IMR-90 (cell line): Measurements from ENCODE around the gene PDLIM1. TPM values are rescaled to one million over a fixed set of nuclear protein-coding genes. Genes with fewer than 3 reads are reported as not detected.

Experiments
- ATAC-seq: fragments of 200-7000 bp; cut with Tn5 transposase; 2 replicates; pipeline ENCODE4 v1.9.1; 2020; ENCODE audit warnings: low read depth, mild to moderate bottlenecking, moderate library complexity
- BruUV-seq: library from RNA; stranded (reverse); fragments of 400-500 nt; replicated peaks from 2 replicates; lab custom pipeline; 2021; lab: Mats Ljungman, UMichigan
- CTCF ChIA-PET: fragments of 300-600 bp; formaldehyde crosslinking; extraction: SDS; loops from one replicate; lab custom pipeline; 2021; ENCODE audit warnings: antibody characterized with exemption; lab: Yijun Ruan, JAX
- POLR2A ChIA-PET: fragments of 300-600 bp; sonication (Branson Sonifier 250); formaldehyde crosslinking; loops from one replicate; lab custom pipeline; 2022; ENCODE audit warnings: antibody characterized with exemption; ENCODE audit not compliant: unreplicated experiment; lab: Charles Lee
- DNase-seq: peaks from one replicate; pipeline ENCODE4 v3.0.0; 2013
- H2AFZ ChIP-seq: replicated peaks from 2 replicates; pipeline ENCODE3; 2013; ENCODE audit warnings: low read length, mild to moderate bottlenecking; ENCODE audit not compliant: poor library complexity
- H2AK5ac ChIP-seq: 2 replicates; pipeline ENCODE4 v1.6.1; 2013; ENCODE audit warnings: low read depth, low read length, inconsistent platforms
- H2AK9ac ChIP-seq: replicated peaks from 2 replicates; pipeline ENCODE3; 2013; ENCODE audit warnings: mild to moderate bottlenecking, low read depth, low read length, moderate library complexity; ENCODE audit not compliant: poor library complexity
- H2BK120ac ChIP-seq: 2 replicates; pipeline ENCODE4 v1.6.1; 2013; ENCODE audit warnings: low read depth, low read length, inconsistent platforms
- H2BK15ac ChIP-seq: 3 replicates; pipeline ENCODE4 v1.6.1; 2013; ENCODE audit warnings: low read depth, low read length, inconsistent platforms
- H2BK20ac ChIP-seq: 2 replicates; pipeline ENCODE4 v1.6.1; 2013; ENCODE audit warnings: low read depth, mild to moderate bottlenecking, inconsistent platforms, low read length, moderate library complexity
- H2BK5ac ChIP-seq: 2 replicates; pipeline ENCODE4 v1.6.1; 2013; ENCODE audit warnings: mild to moderate bottlenecking, low read depth, low read length, inconsistent platforms; ENCODE audit not compliant: poor library complexity, severe bottlenecking
- H3K14ac ChIP-seq: replicated peaks from 2 replicates; pipeline ENCODE4 v1.6.1; 2013; ENCODE audit warnings: low read depth, low read length, inconsistent platforms
- H3K18ac ChIP-seq: 2 replicates; pipeline ENCODE4 v1.6.1; 2013; ENCODE audit warnings: low read depth, low read length, control low read depth
- H3K23ac ChIP-seq: 2 replicates; pipeline ENCODE4 v1.6.1; 2013; ENCODE audit warnings: low read depth, low read length, inconsistent platforms
- H3K27ac ChIP-seq: 2 replicates; pipeline ENCODE4 v1.5.1; 2013; ENCODE audit warnings: mild to moderate bottlenecking, control low read depth, low read length; ENCODE audit not compliant: insufficient read depth
- H3K27me3 ChIP-seq: 2 replicates; pipeline ENCODE4 v1.6.1; 2013; ENCODE audit warnings: low read length; ENCODE audit not compliant: control insufficient read depth, insufficient read depth
- H3K36me3 ChIP-seq: 2 replicates; pipeline ENCODE4 v1.6.1; 2013; ENCODE audit warnings: low read length, mixed read lengths; ENCODE audit not compliant: control insufficient read depth, insufficient read depth
- H3K4ac ChIP-seq: 2 replicates; pipeline ENCODE4 v1.6.1; 2013; ENCODE audit warnings: low read depth, low read length, inconsistent platforms
- H3K4me1 ChIP-seq: 2 replicates; pipeline ENCODE4 v1.6.1; 2013; ENCODE audit warnings: low read length, mixed read lengths; ENCODE audit not compliant: control insufficient read depth, insufficient read depth
- H3K4me2 ChIP-seq: 2 replicates; pipeline ENCODE4 v1.6.1; 2013; ENCODE audit warnings: low read depth, mild to moderate bottlenecking, control low read depth, low read length, moderate library complexity
- H3K4me3 ChIP-seq: 2 replicates; pipeline ENCODE4 v1.5.1; 2013; ENCODE audit warnings: low read depth, mild to moderate bottlenecking, control low read depth, low read length, moderate library complexity; ENCODE audit not compliant: insufficient read depth
- H3K56ac ChIP-seq: 2 replicates; pipeline ENCODE4 v1.6.1; 2013; ENCODE audit warnings: low read length, inconsistent platforms; ENCODE audit not compliant: insufficient read depth; ENCODE audit errors: extremely low read depth
- H3K79me1 ChIP-seq, 2 experiments: 2 replicates each; pipeline ENCODE4 v1.6.1; 2013; ENCODE audit warnings: low read length in 2 of 2, inconsistent platforms in 1 of 2, low read depth in 1 of 2
- H3K9ac ChIP-seq: 2 replicates; pipeline ENCODE4 v1.6.1; 2013; ENCODE audit warnings: low read depth, low read length, control low read depth
- H3K9me1 ChIP-seq: 2 replicates; pipeline ENCODE4 v1.6.1; 2013; ENCODE audit warnings: low read length, inconsistent platforms; ENCODE audit not compliant: insufficient read depth
- H3K9me3 ChIP-seq: 2 replicates; pipeline ENCODE4 v1.6.1; 2013; ENCODE audit warnings: low read length; ENCODE audit not compliant: control insufficient read depth, insufficient read depth
- H4K20me1 ChIP-seq: 2 replicates; pipeline ENCODE4 v1.6.1; 2013; ENCODE audit warnings: low read length, inconsistent platforms; ENCODE audit not compliant: insufficient read depth
- H4K5ac ChIP-seq: 2 replicates; pipeline ENCODE4 v1.6.1; 2013; ENCODE audit warnings: mild to moderate bottlenecking, low read depth, low read length, control low read depth
- H4K8ac ChIP-seq, 2 experiments: 2 replicates each; pipeline ENCODE4 v1.6.1; 2013; ENCODE audit warnings: low read depth in 2 of 2, low read length in 2 of 2, control low read depth in 1 of 2, inconsistent platforms in 1 of 2
- H4K91ac ChIP-seq: 2 replicates; pipeline ENCODE4 v1.6.1; 2013; ENCODE audit warnings: low read depth, low read length, inconsistent platforms; ENCODE audit not compliant: insufficient read depth
- CTCF ChIP-seq: conservative IDR thresholded peaks from 2 replicates; pipeline ENCODE4 v1.5.1; 2012; ENCODE audit warnings: mild to moderate bottlenecking, low read depth, low read length, improper control_type of control experiment
- FOS ChIP-seq: fragments of 150-350 bp; IDR thresholded peaks from 2 replicates; pipeline ENCODE4 v1.6.1; 2016; ENCODE audit warnings: low read depth, low read length
- MAFK ChIP-seq: IDR thresholded peaks from 2 replicates; pipeline ENCODE4 v1.6.1; 2012; ENCODE audit warnings: low read depth, low read length, improper control_type of control experiment
- POLR2A ChIP-seq: IDR thresholded peaks from 2 replicates; pipeline ENCODE4 v1.6.1; 2012; ENCODE audit warnings: mild to moderate bottlenecking, low read depth, low read length
- RAD21 ChIP-seq: IDR thresholded peaks from 2 replicates; pipeline ENCODE4 v1.6.1; 2012; ENCODE audit warnings: low read length, improper control_type of control experiment
- RCOR1 ChIP-seq: IDR thresholded peaks from 2 replicates; pipeline ENCODE4 v1.6.1; 2012; ENCODE audit warnings: mild to moderate bottlenecking, low read length, improper control_type of control experiment; ENCODE audit not compliant: insufficient replicate concordance
- RFX5 ChIP-seq: IDR thresholded peaks from 2 replicates; pipeline ENCODE4 v1.8.0; 2012; ENCODE audit warnings: low read depth, mild to moderate bottlenecking, low read length, moderate library complexity
- SMC3 ChIP-seq: fragments of 150-350 bp; IDR thresholded peaks from 2 replicates; pipeline ENCODE4 v1.6.1; 2016; ENCODE audit warnings: low read depth, mild to moderate bottlenecking, antibody characterized with exemption, low read length, moderate library complexity
- WGBS, 2 experiments: methylation state at CpG; one replicate each; pipeline versions ENCODE4 v1.1.5 to v1.1.7; 2013; ENCODE audit warnings: missing lambda C conversion rate in 2 of 2; ENCODE audit not compliant: insufficient read length in 1 of 2; ENCODE audit errors: extremely low coverage in 2 of 2; 5-methylcytosine and 5-hydroxymethylcytosine counted together
- dilution Hi-C: fragments of 300-500 bp; cut with HindIII; formaldehyde crosslinking; loops from one replicate; pipeline ENCODE4 v1.14.3; 2018; ENCODE audit warnings: low sequenced_read_pairs; ENCODE audit not compliant: unreplicated experiment
- in situ Hi-C: fragments of 300-500 bp; cut with MboI; formaldehyde crosslinking; loops from 3 replicates; pipeline ENCODE4 v1.14.3; 2019; ENCODE audit warnings: low sequenced_read_pairs, inconsistent platforms, mixed read lengths
- intact Hi-C: fragments of 100-400 bp; cut with micrococcal nuclease; formaldehyde crosslinking; loops from 2 replicates; pipeline ENCODE4 v1.10.0; 2022
- polyA plus RNA-seq, 3 experiments: library from polyadenylated mRNA; depleted of rRNA; stranded (reverse); fragments of >200 nt; gene quantifications; 2 replicates each; pipeline ENCODE4 v1.2.3, GENCODE V29; 2012; ENCODE audit warnings: low replicate concordance in 1 of 3
- total RNA-seq: library from RNA; depleted of rRNA; stranded (reverse); fragments of >200 nt; gene quantifications from 2 replicates; pipeline ENCODE4 v1.2.3, GENCODE V29; 2012
- TF ChIP-seq, protein P1 (sequence below): fragments of 150-350 bp; IDR thresholded peaks from 2 replicates; pipeline ENCODE4 v1.6.1; 2016; ENCODE audit warnings: low read depth, mild to moderate bottlenecking, low read length, moderate library complexity, borderline replicate concordance

Gene PDLIM1
- total and polyA plus RNA-seq, 2 of the 4 experiments (the other 2 are of a cell fraction): 30.1 to 187 TPM

DNA sequence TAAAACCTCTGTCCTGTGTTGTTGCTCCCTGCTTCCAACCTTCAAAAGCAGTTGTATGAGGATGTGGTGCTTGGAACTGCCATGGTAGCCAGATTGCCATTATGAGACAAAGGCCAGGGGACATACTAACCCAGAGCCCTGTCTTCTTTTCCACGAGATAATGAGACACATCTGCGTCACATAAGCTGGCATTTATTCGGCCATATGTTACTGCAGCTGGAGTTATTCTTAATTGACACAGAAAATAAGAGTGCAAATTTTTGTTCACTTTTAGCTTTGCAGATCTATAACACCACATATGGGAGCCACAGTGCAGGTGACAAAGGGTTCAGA is 15.5 kb upstream of the PDLIM1 start:
- no peaks in the 10 kb centered on the region for H3K27me3 ChIP-seq
- no peak overlapping the region for H4K5ac ChIP-seq
- peak overlapping the region; percentile 74; the same call in 1 of the 2 replicates for H2AK5ac ChIP-seq
- no peak overlapping the region for H3K56ac ChIP-seq
- H3K4me1 ChIP-seq: peaks cover 15% of the 10 kb centered on the region
- peaks cover 14% of the 10 kb centered on the region for H3K9me1 ChIP-seq
- H3K27ac ChIP-seq: no peak overlapping the region
- H3K79me1 ChIP-seq: no peaks in the 10 kb centered on the region
- no peak for ATAC-seq
- BruUV-seq: no TSS peak
- peak overlapping the region; percentile 15 for H2BK20ac ChIP-seq
- H2BK15ac ChIP-seq: no peak overlapping the region
- no CpG with 5 or more reads among the region's 3 CpGs for WGBS, 2 experiments
- H3K4me2 ChIP-seq: no peak overlapping the region
- TF ChIP-seq, protein P1, sequence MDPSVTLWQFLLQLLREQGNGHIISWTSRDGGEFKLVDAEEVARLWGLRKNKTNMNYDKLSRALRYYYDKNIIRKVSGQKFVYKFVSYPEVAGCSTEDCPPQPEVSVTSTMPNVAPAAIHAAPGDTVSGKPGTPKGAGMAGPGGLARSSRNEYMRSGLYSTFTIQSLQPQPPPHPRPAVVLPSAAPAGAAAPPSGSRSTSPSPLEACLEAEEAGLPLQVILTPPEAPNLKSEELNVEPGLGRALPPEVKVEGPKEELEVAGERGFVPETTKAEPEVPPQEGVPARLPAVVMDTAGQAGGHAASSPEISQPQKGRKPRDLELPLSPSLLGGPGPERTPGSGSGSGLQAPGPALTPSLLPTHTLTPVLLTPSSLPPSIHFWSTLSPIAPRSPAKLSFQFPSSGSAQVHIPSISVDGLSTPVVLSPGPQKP: no peak
- TF ChIP-seq MAFK: no peak
- TF ChIP-seq RFX5: no peak
- no peak for TF ChIP-seq FOS
- TF ChIP-seq RCOR1: no peak
- no peak for TF ChIP-seq CTCF
- no peak for TF ChIP-seq SMC3
- TF ChIP-seq POLR2A: no peak
- TF ChIP-seq RAD21: no peak
- H3K9ac ChIP-seq: no peak overlapping the region
- intact Hi-C loops (no loop called here), in situ Hi-C loops (no loop called here), dilution Hi-C loops (no loop called here)
- POLR2A ChIA-PET: no interaction called here
- no peaks in the 10 kb centered on the region for H3K9me3 ChIP-seq
- peaks cover 3% of the 10 kb centered on the region; the same call in 1 of the 2 replicates for H4K20me1 ChIP-seq
- no peaks in the 10 kb centered on the region for H3K36me3 ChIP-seq
- H3K4me3 ChIP-seq: no peak overlapping the region
- CTCF ChIA-PET: no interaction called here
- no peak overlapping the region for H2BK5ac ChIP-seq
- no peak overlapping the region for H3K4ac ChIP-seq
- H2AK9ac ChIP-seq: no peak overlapping the region
- no peak overlapping the region for H3K14ac ChIP-seq
- no peak overlapping the region for H2AFZ ChIP-seq
- H4K91ac ChIP-seq: no peak overlapping the region; the same call in 1 of the 2 replicates
- H4K8ac ChIP-seq: no peak overlapping the region
- no peak for DNase-seq
- H3K18ac ChIP-seq: 0 out of 2 replicates have a peak overlapping the region, but pooled peaks have one; percentile 5
- H3K23ac ChIP-seq: no peak overlapping the region
- H2BK120ac ChIP-seq: peak overlapping the region; percentile 24; the same call in 1 of the 2 replicates
